Pancreas (tissue), 10 donors: ENCODE data around the gene CROCC2. TPM values are rescaled to one million over a fixed set of nuclear protein-coding genes. Genes with fewer than 3 reads are reported as not detected.
A peak's percentile ranks its signal among the peaks of the same experiment; 100 is the strongest.

Experiments
- ATAC-seq, 4 donors: fragments of 200-7000 bp; cut with Tn5 transposase; one replicate each; pipeline versions ENCODE4 v1.8.0 to v1.9.1; 2020; ENCODE audit warnings: mild to moderate bottlenecking in 4 of 4, moderate library complexity in 4 of 4
- DNase-seq, 6 donors: peaks; one replicate each; pipeline ENCODE4 v3.0.0-alpha.2; 2020
- FAIRE-seq: peaks from 2 replicates; lab custom pipeline; 2012; peaks lifted over from hg19 to GRCh38; lab: Jason Lieb, UNC
- H3K27ac ChIP-seq, 4 donors: fragments of 200-600 bp; sonication (generic); 1 replicate in 3 of 4; 2 replicates in 1 of 4; pipeline versions ENCODE4 v1.5.0 to v1.8.0; 2020
- H3K27me3 ChIP-seq, 4 donors: fragments of 200-600 bp; one replicate each; pipeline ENCODE4 v1.8.0; 2021
- H3K36me3 ChIP-seq, 3 donors: fragments of 200-600 bp; sonication (generic) in 1 of 3; one replicate each; pipeline versions ENCODE4 v1.5.0 to v1.8.0; 2020 to 2021
- H3K4me1 ChIP-seq, 3 donors: fragments of 200-600 bp; one replicate each; pipeline ENCODE4 v1.8.0; 2021
- H3K4me3 ChIP-seq, 4 donors: fragments of 200-600 bp; sonication (generic) in 2 of 4; one replicate each; pipeline versions ENCODE4 v1.5.0 to v1.8.0; 2020 to 2021
- H3K9me3 ChIP-seq, 4 donors: fragments of 200-600 bp; one replicate each; pipeline ENCODE4 v1.8.0; 2021
- CTCF ChIP-seq, 4 donors: fragments of 200-600 bp; sonication (generic) in 3 of 4; IDR thresholded peaks; one replicate each; pipeline versions ENCODE4 v1.5.0 to v1.8.0; 2021; ENCODE audit warnings: antibody characterized with exemption in 4 of 4
- WGBS, 2 donors: extraction: QIAGEN DNeasy Blood & Tissue Kit; methylation state at CpG; one replicate each; pipeline ENCODE4 v1.1.7; 2013; 5-methylcytosine and 5-hydroxymethylcytosine counted together
- intact Hi-C, 3 donors: fragments of 100-400 bp; cut with DNase I; formaldehyde crosslinking; loops; one replicate each; pipeline versions ENCODE4 v1.11.1 to v1.14.2; 2022
- polyA plus RNA-seq, 2 donors: library from polyadenylated mRNA; stranded (reverse); fragments of 200-250 nt; gene quantifications; one replicate each; pipeline ENCODE4 v1.2.3, GENCODE V29; 2013
- total RNA-seq, 6 donors: library from RNA; stranded (reverse); fragmentation: NEBNext Ultra II Directional in 4 of 6; extraction: Animal tissue kit (Norgen Biotek cat#: 25700) in 4 of 6; gene quantifications; one replicate each; pipeline versions ENCODE4 v1.2.1 to v1.2.4, GENCODE V29; 2021 to 2023
- donor health status: healthy with polysubstance abuse.
- donor health status: DM: no; HTN: no; CAD: no; lungs with moderate emphysema.
- donor health status: DM: no; HTN: no; CAD: no.
- donor health status: control.
- donor health status: control.
- donor health status: Bipolar disorder and iron deficiency.
- donor health status: DM: yes; HTN: yes; CAD: no.
- donor health status: DM: no; HTN: no; CAD: no.
- donor health status: DM: no; HTN: no; CAD: no.
- donor health status: DM: yes; HTN: yes; CAD: no.

CROCC2 gene
- total and polyA plus RNA-seq, 8 donors: 0.04 to 0.05 (median 0.04) TPM; not detected in 5

- intact Hi-C loops: no loop called here
- H3K4me3 ChIP-seq: no peak overlapping the region
- H3K9me3 ChIP-seq: no peaks in the 10 kb centered on the region
- WGBS, 2 donors: 89 to 92% methylated on average over 18 to 19 of the region's 19 CpGs
- no peaks in the 10 kb centered on the region for H3K36me3 ChIP-seq
- DNase-seq (peak in 3 of 6 donors; percentile 14 to 62 (median 48)), ATAC-seq (no peak), FAIRE-seq (no peak)
- peaks cover 0 to 3% (median 0%) of the 10 kb centered on the region in 3 donors for H3K4me1 ChIP-seq
- no peak overlapping the region for H3K27ac ChIP-seq
- no peaks in the 10 kb centered on the region for H3K27me3 ChIP-seq
- TF ChIP-seq CTCF (IDR thresholded peaks at IDR 0.05): no peak
These were observed 52.5 kb downstream of the CROCC2 start for GRCh38 chr2:240958366-240959213.

GRCh38 chr2:240959214-240959940, 53.2 kb downstream of the CROCC2 start:
- TF ChIP-seq CTCF (IDR thresholded peaks at IDR 0.05): no peak
- intact Hi-C loops: no loop called here
- no peak overlapping the region for H3K4me3 ChIP-seq
- no peaks in the 10 kb centered on the region for H3K9me3 ChIP-seq
- H3K27me3 ChIP-seq: no peaks in the 10 kb centered on the region
- FAIRE-seq (no peak), ATAC-seq (no peak), DNase-seq (peak in 3 of 6 donors; percentile 17 to 55 (median 51))
- WGBS, 2 donors: 71 to 89% methylated on average over 15 of the region's 15 CpGs
- peaks cover 0 to 3% (median 0%) of the 10 kb centered on the region in 3 donors for H3K4me1 ChIP-seq
- H3K27ac ChIP-seq: no peak overlapping the region
- H3K36me3 ChIP-seq: no peaks in the 10 kb centered on the region

- intact Hi-C loops: no loop called here
- TF ChIP-seq CTCF (IDR thresholded peaks at IDR 0.05): no peak
- no peak overlapping the region for H3K27ac ChIP-seq
These were observed 53.8 kb downstream of the CROCC2 start for GRCh38 chr2:240959941-240960308.

GRCh38 chr2:240960309-240960970, 54.3 kb downstream of the CROCC2 start:
- no peaks in the 10 kb centered on the region for H3K27me3 ChIP-seq
- ATAC-seq (peak; percentile 48 to 72 (median 61)), FAIRE-seq (no peak), DNase-seq (peak in 4 of 6 donors; percentile 37 to 75 (median 69))
- no peak overlapping the region for H3K4me3 ChIP-seq
- intact Hi-C loops: no loop called here
- no peak for TF ChIP-seq CTCF (IDR thresholded peaks at IDR 0.05)
- H3K9me3 ChIP-seq: no peaks in the 10 kb centered on the region
- H3K4me1 ChIP-seq: peaks cover 0 to 3% (median 0%) of the 10 kb centered on the region in 3 donors
- no peaks in the 10 kb centered on the region for H3K36me3 ChIP-seq
- WGBS, 2 donors: 14 to 20% methylated on average over 27 to 28 of the region's 28 CpGs
- no peak overlapping the region for H3K27ac ChIP-seq

More at GRCh38 chr2:240959941-240960308, 53.8 kb downstream of the CROCC2 start:
- WGBS, 2 donors: 58 to 66% methylated on average over 14 of the region's 14 CpGs
- Histone ChIP-seq H3K9me3 (no peaks in the 10 kb centered on the region), H3K4me1 (peaks cover 0 to 3% (median 0%) of the 10 kb centered on the region in 3 donors), H3K4me3 (no peak overlapping the region), H3K27me3 (no peaks in the 10 kb centered on the region), H3K36me3 (no peaks in the 10 kb centered on the region)
- no peak for ATAC-seq
- no peak for FAIRE-seq
- DNase-seq: peak in 3 of 6 donors; percentile 15 to 54 (median 49)
